ENCODE measurements around the gene APOLD1. TPM values are rescaled to one million over a fixed set of nuclear protein-coding genes. Genes with fewer than 3 reads are reported as not detected.
"Not testable (repeated sequence)": the region's sequence is repeated elsewhere in the genome, so short reads cannot be mapped to it uniquely, and the experiment has no call there.

Gene APOLD1
- total and polyA plus RNA-seq, 5 experiments from 2014 or later, result 0.14 to 4.3 (median 1.4) TPM

DNA sequence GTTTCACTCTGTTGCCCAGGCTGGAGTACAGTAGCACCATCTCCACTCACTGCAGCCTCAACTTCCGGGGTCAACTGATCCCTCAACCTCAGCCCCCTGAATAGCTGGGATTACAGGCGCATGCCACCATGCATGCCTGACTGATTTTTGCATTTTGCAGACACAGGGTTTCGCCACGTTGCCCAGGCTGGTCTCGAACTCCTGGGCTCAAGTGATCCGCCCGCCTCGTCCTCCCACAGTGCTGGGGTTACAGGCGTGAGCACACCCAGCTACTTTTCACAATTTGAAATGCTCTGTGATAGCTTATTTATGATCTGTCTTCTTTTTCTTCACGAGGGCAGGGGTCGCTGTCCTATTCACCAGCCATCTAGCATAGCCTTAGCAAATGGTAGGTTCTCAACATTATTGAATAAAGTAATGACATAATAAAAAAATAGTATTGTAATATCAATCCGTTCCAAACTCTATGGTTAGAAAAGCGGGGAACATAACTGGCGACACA, 27.2 kb downstream of the APOLD1 start:
- Mint-ChIP-seq H3K4me1 (peaks cover 29 to 82% (median 74%) of the 10 kb centered on the region in 4 donors), H3K4me3 (peak overlapping the region; percentile 82 to 97 (median 92)), H3K36me3 (peaks cover 0 to 29% (median 8%) of the 10 kb centered on the region in 3 donors), H3K27me3 (no peaks in the 10 kb centered on the region), H3K27ac (peak overlapping the region; percentile 90 to 98 (median 95)), H3K9me3 (no peaks in the 10 kb centered on the region)
- ATAC-seq (no peak), DNase-seq (no peak)
- POLR2A ChIA-PET, result interaction anchor here (1.9 to 6.4 kb wide), 3 partner anchors 9 to 24 kb away, joined by 14 to 68 read pairs (median 16); no protein-coding TSS in a partner anchor

GRCh38 chr12:12813120-12814101, 28.0 kb downstream of the APOLD1 start, which contains the start of gene DDX47:
Gene DDX47 (plus strand): TSS chr12:12813346. CDS start chr12:12813368, 22 bp downstream.
- Mint-ChIP-seq H3K27ac (peak within 1 kb of the TSS; percentile 90 to 98 (median 95)), H3K4me3 (peak within 1 kb of the TSS; percentile 82 to 97 (median 92)), H3K36me3 (peaks cover 0 to 34% (median 8%) of the 10 kb centered on the region in 3 donors), H3K9me3 (no peaks in the 10 kb centered on the region), H3K27me3 (no peaks in the 10 kb centered on the region), H3K4me1 (peaks cover 30 to 83% (median 70%) of the 10 kb centered on the region in 4 donors)
- DNase-seq (peak; percentile 89 to 99 (median 96)), ATAC-seq (peak; percentile 74 to 75)
- POLR2A ChIA-PET, result interaction anchor here (0.6 to 6.4 kb wide), 8 partner anchors 10 to 88 kb away, joined by 3 to 68 read pairs (median 6); partner anchors contain the start of gene APOLD1

DNA sequence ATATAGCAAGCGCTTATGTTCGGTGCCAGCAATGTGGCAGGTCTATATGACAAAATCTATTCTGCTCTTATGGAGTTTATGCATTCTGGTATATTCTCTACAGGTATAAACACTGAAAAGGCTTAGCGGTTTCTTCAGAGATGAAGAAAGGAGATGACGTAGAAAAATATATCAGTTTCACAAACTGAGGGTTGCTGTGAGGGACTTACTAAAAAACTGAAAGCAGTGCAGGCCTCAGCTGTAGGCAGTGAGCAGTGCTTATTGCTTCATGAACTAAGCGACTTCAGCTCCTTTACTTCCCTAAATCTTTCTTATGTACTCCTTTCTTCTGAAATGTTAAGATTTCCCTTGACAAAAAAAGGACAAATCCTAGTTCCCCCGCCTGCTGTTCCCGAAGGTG, 32.2 kb downstream of the APOLD1 start:
- H3K4me1 Mint-ChIP-seq, result peaks cover 37 to 77% (median 69%) of the 10 kb centered on the region in 4 donors

GRCh38 chr12:12818701-12819100, 33.2 kb downstream of the APOLD1 start:
- no peak for DNase-seq
- peaks cover 6 to 83% (median 19%) of the 10 kb centered on the region in 3 donors for H3K36me3 Mint-ChIP-seq
- POLR2A ChIA-PET, result interaction anchor here (0.9 kb wide), 1 partner anchor 27 kb away, joined by 3 read pairs; no protein-coding TSS in a partner anchor
- H3K27me3 Mint-ChIP-seq, result no peaks in the 10 kb centered on the region
- H3K4me1 Mint-ChIP-seq, result peaks cover 31 to 66% (median 59%) of the 10 kb centered on the region in 4 donors
- H3K9me3 Mint-ChIP-seq, result no peaks in the 10 kb centered on the region
- no peak overlapping the region for H3K4me3 Mint-ChIP-seq
- peak overlapping the region in 5 of 10 donors; percentile 6 to 81 (median 16) for H3K27ac Mint-ChIP-seq
- no peak for ATAC-seq

More for the DNA sequence above, 32.2 kb downstream of the APOLD1 start:
- Mint-ChIP-seq H3K36me3 (peaks cover 0 to 75% (median 11%) of the 10 kb centered on the region in 3 donors), H3K4me3 (no peak overlapping the region), H3K27me3 (no peaks in the 10 kb centered on the region), H3K27ac (no peak overlapping the region), H3K9me3 (no peaks in the 10 kb centered on the region)
- ATAC-seq (no peak), DNase-seq (no peak)
- POLR2A ChIA-PET, result interaction anchor here (1.1 kb wide), 1 partner anchor 31 kb away, joined by 3 read pairs; no protein-coding TSS in a partner anchor

DNA sequence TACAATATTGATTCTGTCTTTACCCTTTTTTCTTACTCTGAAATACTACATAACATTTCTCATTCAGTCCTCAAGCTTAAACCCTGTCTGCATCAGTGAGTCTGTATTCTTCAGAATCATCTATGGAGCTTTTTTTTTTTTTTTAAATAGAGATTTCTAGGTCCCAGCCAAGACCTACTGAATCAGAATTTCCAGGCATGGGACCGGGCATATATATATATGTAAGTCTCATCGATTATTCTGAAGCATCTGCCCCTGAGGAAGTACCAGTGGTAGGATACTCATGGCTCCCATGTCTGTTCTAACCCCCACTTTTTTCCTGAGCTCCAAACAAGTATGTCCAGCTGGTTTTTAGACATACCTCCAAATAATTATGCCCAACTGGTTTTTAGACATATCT, 33.8 kb downstream of the APOLD1 start:
- POLR2A ChIA-PET, result interaction anchor here (0.9 kb wide), 1 partner anchor 26 kb away, joined by 3 read pairs; no protein-coding TSS in a partner anchor
- DNase-seq (no peak), ATAC-seq (no peak)
- H3K9me3 Mint-ChIP-seq, result no peaks in the 10 kb centered on the region
- no peak overlapping the region for H3K4me3 Mint-ChIP-seq
- peaks cover 29 to 61% (median 53%) of the 10 kb centered on the region in 4 donors for H3K4me1 Mint-ChIP-seq
- H3K27me3 Mint-ChIP-seq, result no peaks in the 10 kb centered on the region
- H3K27ac Mint-ChIP-seq, result peak overlapping the region in 6 of 10 donors; percentile 6 to 50 (median 22)
- H3K36me3 Mint-ChIP-seq, result peaks cover 6 to 88% (median 19%) of the 10 kb centered on the region in 3 donors

DNA sequence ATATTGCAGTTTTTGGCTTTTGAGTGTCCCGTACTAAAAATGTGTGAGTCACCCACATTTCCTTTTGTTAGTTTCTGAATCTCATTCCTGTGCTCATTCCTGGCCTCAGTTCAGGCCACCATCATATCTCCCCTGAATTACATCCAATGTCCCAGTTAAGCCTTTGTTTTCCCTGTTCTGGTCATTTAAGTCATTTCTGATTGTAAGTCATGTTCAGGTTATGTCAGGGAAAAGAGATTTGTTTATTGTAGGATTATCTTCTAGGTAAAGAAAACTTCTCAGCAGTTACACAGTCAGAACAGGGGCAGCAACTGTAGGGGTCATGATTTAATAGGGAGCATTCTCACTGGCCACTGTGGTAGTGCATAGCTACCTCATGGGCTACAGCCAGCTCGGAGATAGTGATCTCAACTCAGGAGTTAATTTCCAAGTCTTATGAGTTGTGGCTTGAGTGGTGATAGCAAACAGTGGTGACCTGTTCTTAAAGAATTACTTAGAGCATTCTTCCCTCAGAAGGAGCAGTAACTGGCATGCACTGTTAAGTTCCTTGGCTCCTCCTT, 34.4 kb downstream of the APOLD1 start:
- no peak for ATAC-seq
- no peak overlapping the region for H3K4me3 Mint-ChIP-seq
- H3K27ac Mint-ChIP-seq, result peak overlapping the region in 5 of 10 donors; percentile 20 to 69 (median 26)
- H3K27me3 Mint-ChIP-seq, result no peaks in the 10 kb centered on the region
- H3K36me3 Mint-ChIP-seq, result peaks cover 6 to 90% (median 23%) of the 10 kb centered on the region in 3 donors
- POLR2A ChIA-PET, result interaction anchor here (0.9 kb wide), 1 partner anchor 25 kb away, joined by 3 read pairs; no protein-coding TSS in a partner anchor
- DNase-seq, result no peak
- H3K9me3 Mint-ChIP-seq, result no peaks in the 10 kb centered on the region
- peaks cover 29 to 55% (median 47%) of the 10 kb centered on the region in 4 donors for H3K4me1 Mint-ChIP-seq

- Mint-ChIP-seq H3K4me3 (peak overlapping the region in 1 of 10 donors; percentile 2), H3K4me1 (peaks cover 28 to 50% (median 45%) of the 10 kb centered on the region in 4 donors), H3K27ac (peak overlapping the region in 3 of 10 donors; percentile 17 to 43 (median 34)), H3K36me3 (peaks cover 8 to 93% (median 27%) of the 10 kb centered on the region in 3 donors)
- DNase-seq, H3K9me3 Mint-ChIP-seq, H3K27me3 Mint-ChIP-seq, ATAC-seq, POLR2A ChIA-PET: not testable (repeated sequence)
Measured at GRCh38 chr12:12820376-12820775, 34.9 kb downstream of the APOLD1 start.

- Mint-ChIP-seq H3K9me3 (no peaks in the 10 kb centered on the region), H3K4me1 (peaks cover 14 to 34% (median 29%) of the 10 kb centered on the region in 4 donors), H3K27me3 (no peaks in the 10 kb centered on the region), H3K27ac (no peak overlapping the region), H3K36me3 (peaks cover 14 to 93% (median 27%) of the 10 kb centered on the region in 3 donors), H3K4me3 (no peak overlapping the region)
- DNase-seq, result no peak
- ATAC-seq, result no peak
- POLR2A ChIA-PET, result interaction anchor here (0.6 to 1.0 kb wide), 4 partner anchors 8 to 76 kb away, joined by 3 to 4 read pairs (median 3); no protein-coding TSS in a partner anchor
Measured at GRCh38 chr12:12821975-12822374, 36.5 kb downstream of the APOLD1 start.

- no peaks in the 10 kb centered on the region for H3K27me3 Mint-ChIP-seq
- DNase-seq (no peak), ATAC-seq (no peak)
- peaks cover 14 to 97% (median 33%) of the 10 kb centered on the region in 3 donors for H3K36me3 Mint-ChIP-seq
- H3K4me3 Mint-ChIP-seq, result no peak overlapping the region
- POLR2A ChIA-PET, result no interaction called here
- H3K9me3 Mint-ChIP-seq, result no peaks in the 10 kb centered on the region
- H3K27ac Mint-ChIP-seq, result no peak overlapping the region
- peaks cover 14 to 30% (median 20%) of the 10 kb centered on the region in 4 donors for H3K4me1 Mint-ChIP-seq
Measured at GRCh38 chr12:12822886-12823285, 37.4 kb downstream of the APOLD1 start.

DNA sequence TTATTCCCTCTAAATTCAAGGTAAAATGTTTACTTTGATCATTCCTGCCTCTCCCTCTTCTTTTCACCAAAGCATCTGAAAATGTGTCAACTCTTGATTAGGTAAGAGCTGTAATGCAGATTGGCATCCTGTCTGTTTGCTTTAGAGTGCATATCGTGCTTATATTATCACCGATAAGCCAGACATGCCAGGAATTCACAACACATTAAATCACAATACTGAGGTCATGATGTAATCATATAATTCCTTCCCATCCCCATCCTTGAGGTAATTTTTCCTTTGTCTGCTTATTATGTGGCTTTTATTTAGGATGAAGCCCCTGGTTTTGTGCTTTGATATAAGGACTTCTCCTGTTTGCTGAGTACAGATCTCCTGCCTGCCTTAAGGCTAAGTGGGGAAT, 37.8 kb downstream of the APOLD1 start:
- Mint-ChIP-seq H3K27me3 (no peaks in the 10 kb centered on the region), H3K36me3 (peaks cover 14 to 98% (median 34%) of the 10 kb centered on the region in 3 donors), H3K27ac (no peak overlapping the region), H3K4me3 (no peak overlapping the region), H3K9me3 (no peaks in the 10 kb centered on the region), H3K4me1 (peaks cover 13 to 30% (median 18%) of the 10 kb centered on the region in 4 donors)
- POLR2A ChIA-PET, result no interaction called here
- DNase-seq (no peak), ATAC-seq (no peak)

GRCh38 chr12:12823811-12824210, 38.4 kb downstream of the APOLD1 start:
- Mint-ChIP-seq H3K4me3 (no peak overlapping the region), H3K27me3 (no peaks in the 10 kb centered on the region), H3K36me3 (peaks cover 17 to 98% (median 37%) of the 10 kb centered on the region in 3 donors), H3K9me3 (no peaks in the 10 kb centered on the region), H3K4me1 (peaks cover 8 to 25% (median 14%) of the 10 kb centered on the region in 4 donors), H3K27ac (no peak overlapping the region)
- no peak for ATAC-seq
- no peak for DNase-seq
- POLR2A ChIA-PET, result no interaction called here
